ENCODE measurements around the gene UBE2L6.

The UBE2L6 gene

DNA sequence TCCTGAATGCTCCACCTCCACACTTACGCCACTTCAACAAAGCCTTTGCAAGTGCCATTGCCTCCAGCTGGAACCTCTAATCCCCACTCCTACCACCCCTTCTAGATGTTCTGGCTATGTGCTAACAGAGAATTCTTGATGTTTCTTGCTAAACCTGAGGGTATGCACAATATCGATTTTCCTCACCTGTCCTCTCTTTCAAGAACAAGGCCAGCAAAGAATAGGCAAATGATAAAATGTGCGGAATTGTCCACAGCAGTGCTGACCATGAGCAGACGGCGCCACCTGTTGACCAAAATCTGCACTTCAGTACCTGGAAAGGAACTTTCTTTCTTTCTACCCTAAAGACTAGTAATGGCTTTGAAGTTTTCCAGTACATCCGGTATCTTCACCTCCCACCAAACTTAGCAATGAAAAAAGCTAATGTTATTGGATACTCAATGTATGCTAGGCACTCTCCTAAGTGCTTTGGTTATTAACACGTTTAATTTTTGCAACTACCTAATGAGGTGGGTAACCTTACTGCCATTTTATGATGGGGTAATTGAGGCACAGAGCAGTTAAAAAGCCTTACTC is 40.3 kb downstream of the UBE2L6 start:
- peak; percentile 82 for DNase-seq

DNA sequence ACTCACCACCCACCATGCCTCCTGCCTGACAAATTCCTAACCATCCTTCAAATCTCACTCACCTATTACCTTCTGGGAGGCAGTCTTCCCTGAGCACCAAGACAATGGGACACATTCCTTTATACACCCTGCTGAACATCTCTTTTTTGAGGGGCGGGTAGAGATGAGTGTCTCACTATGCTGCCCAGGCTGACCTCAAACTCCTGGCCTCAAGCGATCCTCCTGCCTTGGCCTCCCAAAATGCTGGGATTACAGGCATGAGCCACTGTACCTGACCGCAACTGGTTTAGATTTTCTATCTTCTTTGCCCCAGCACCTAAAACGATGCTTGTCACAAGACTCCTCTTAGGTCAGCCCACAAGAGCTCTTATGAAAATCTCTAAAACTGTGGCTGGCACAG is 44.1 kb downstream of the UBE2L6 start:
- no peak for DNase-seq

DNA sequence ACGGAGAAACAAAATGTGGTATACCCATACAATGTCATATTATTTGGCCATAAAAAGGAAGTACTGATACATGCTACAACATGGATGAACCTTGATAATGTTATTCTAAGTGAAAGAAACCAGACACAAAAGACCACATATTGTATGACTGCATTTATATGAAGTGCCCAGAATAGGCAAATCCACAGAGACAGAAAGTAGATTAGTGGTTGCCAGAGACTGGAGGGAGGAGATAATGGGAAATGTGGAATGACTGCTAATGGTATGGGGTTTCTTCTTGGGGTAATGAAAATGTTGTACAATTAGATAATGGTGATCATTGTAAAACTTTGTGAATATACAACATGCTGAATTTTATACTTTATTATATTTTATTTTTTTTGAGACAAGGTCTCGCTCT is 46.4 kb downstream of the UBE2L6 start:
- no peak for DNase-seq

DNA sequence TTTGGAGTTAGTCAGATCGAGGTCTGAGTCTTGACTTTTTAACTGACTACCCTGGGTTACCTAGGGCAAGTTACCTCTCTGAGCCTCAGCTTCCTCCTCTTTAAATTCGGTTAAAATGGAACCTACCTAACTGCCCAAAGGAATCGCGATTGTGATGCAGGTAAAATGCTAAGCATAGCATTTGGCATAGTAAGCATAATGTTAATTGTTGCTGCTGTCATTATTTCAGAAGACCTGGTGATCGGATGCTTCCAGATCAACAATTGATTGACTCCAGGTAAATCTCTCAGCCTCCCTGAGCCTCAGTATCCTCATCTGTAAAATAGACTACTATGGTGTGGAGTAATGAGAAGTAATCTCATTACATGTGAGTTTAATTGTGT is 51.4 kb downstream of the UBE2L6 start:
- no peak for DNase-seq

DNA sequence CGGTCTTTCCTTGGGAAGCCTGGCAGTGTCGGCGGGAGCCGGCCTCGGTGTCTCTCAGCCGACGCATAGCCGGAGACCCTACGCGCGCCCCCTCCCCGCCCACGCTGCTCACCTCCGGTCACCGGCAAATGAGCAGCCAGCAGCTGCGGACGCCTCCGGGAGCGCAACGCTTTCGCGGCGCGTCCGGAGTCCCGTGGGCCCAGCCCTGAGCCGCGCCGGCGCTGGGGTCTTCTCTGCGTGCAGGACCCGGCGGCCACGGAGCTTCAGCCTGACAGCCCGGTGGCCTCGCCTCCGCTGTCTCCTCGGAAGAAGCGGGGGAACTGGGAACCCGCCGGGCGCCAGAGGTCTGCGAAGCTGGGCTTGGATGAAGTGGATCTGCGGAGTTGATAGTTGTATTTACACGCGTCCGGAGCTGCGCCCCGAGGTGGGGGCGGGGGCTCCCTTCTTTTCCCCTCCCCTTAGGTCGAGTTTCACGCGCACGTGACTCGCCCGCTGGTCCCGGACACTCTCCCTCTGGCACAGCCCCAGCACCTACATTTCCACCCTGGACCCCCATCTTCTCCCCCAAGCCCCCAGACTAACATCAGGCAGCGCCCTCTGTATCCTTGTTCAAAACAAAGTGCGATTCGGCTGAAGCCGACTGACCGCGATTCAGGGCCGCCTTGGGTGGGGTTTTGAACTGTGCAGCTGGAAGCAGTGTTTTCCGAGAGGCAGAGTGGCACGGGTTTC is 52.0 kb downstream of the UBE2L6 start, which contains the start of gene SLC43A1:
Gene SLC43A1 (minus strand): TSS at position 371 of the 729 bp plus-strand sequence. CDS start 1,591 bp downstream, outside the sequence.
- peak; percentile 46 for DNase-seq

DNA sequence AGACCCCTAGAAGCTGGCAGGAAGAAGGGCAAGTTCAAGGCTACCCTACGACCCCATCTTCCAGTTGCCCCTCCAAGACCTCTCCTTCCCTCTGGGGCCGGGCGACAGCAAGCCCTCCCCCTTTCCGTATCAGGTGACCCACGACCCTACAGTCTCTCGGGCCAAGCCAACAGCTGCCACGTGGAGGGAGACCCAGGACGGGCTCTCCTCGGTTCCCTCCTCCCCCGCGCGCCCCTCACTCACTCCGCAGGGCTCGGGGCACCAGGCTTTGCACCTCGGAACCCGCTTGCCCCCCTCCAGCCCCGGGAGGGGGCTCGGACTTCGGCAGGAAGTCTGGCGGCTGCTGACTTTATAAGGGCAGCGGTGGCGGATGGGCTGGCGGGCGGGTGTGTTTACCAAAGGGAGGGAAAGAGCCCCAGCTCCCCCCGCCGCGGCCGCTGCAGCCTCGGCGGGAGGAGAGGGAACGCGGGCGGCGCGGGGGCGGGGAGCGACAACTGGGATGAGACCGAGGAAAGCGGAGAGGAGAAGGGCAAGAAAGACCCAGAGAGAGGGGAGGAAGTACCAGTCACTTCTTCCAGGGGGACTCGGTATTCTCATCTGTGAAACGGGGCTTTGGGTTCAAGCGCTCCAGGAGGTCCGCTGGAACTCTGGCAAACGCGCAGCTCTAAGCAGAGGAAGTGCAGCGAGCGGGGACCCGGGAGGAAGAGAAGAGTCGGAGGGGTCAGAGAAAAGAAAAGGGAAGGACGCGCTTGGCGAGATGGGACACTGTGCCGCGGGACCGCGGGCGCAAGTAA is 52.7 kb downstream of the UBE2L6 start:
- DNase-seq: peak; percentile 67

DNA sequence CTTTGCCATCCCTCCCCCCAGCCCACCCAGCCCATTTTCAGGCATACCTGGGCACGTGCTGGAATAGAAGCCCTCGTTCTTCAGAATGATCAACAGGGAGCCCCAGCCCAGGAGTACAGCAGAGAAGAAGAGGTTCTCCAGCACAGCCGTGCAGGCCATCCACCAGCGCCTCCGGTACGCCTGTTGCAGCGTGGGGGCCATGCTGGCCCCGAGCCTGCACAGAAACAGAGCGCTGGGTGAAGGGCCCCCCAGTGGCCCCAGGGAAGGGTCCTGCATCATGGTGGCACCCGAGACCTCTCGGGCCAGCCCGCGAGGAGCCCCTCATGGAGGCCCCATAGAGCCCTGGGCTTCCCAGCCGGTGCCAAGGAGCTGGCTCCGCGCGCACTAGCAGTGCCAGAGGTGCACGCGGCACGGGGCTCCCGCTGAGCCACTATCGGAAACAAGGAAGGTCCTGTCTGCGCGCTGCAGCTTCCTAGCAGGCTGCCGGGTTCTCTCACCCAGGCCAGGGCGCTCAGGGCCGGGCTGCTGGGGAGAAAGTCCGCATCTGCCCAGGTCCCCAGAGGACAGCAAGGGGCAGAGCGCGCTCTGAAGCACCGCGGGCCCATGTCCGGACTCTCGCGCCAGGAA is 53.4 kb downstream of the UBE2L6 start:
- peak; percentile 49 for DNase-seq

DNA sequence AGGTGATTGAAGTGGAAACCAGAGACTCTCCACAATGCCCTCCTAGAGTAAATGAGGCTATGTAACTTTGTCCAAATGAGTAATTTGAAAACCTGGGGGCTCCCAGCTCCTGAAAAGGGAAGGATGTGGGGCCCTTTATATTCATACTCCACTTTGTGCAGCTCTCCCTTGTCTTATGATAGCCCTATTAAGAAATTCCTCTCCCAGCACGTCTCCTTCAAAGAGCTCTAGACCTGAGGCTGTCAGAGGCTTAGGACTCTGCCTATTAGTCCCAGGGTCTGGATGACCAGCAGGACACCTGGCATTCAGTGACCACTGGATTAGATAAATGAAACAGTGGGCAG is 54.0 kb downstream of the UBE2L6 start:
- no peak for DNase-seq

DNA sequence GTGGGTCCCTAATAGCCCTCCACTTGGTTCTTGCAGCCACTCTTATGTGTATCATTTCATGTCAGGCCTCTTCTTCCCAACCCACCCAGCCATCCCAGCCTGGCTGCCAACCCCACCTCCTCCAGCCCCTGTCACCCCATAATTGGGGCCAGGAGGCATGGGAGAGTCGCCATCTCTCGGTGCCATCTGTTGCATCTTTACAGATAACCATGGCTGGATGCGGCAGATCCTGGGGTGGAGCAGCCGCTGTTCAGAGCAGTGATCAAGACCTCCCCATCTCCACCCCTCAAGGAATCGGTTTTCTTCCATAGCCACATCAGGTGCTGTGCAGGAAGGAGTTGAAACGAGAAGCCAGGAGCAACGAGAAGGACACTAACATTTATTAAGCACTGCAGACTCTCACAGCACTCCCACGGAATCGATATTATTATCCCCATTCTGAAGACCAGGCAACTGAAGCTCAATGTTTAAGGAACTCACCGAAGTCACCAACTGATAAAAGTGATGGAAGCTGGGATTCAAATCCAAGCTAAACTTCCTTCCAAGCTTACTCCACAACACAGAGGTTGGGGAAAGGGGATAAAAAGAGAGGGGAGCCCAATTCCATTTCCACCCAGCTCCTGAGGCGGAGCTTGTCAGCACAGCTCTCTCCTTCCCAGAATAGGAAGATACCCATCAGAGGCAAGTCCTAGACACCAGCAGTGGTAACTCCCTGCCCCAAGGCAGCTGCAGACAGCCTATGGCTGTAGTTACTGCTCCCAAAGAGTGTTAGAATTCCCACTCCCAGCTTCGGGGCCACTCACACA is 54.6 kb downstream of the UBE2L6 start:
- no peak for DNase-seq

DNA sequence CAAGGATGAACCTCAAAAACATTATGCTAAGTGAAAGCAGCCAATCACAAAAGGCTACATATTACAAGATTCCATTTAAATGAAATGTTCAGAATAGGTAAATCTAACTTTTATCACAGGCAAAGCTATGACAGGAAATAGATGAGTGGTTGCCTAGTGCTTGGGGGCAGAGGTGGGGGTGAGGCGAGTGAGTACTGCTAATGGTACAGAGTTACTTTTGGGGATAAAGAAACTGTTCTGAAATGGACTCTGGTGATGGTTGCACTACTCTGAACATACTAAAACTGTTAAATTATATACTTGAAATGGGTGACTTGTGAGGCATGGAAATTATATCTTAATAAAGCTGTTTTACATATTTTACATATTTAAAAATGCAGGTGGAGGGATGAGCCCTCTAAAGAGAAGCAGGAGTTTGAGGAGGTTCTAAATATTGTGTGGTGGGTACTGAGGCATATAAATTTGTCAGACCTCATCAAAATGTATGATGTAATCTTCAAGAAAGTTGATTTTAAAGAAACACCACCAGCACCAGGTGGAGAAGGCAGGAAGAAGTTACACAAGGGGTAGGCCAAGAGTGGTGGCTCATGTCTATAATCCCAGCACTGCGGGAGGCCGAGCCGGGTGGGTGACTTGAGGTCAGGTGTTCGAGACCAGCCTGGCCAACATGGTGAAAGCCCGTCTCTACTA is 55.6 kb downstream of the UBE2L6 start:
- DNase-seq: peak; percentile 10

DNA sequence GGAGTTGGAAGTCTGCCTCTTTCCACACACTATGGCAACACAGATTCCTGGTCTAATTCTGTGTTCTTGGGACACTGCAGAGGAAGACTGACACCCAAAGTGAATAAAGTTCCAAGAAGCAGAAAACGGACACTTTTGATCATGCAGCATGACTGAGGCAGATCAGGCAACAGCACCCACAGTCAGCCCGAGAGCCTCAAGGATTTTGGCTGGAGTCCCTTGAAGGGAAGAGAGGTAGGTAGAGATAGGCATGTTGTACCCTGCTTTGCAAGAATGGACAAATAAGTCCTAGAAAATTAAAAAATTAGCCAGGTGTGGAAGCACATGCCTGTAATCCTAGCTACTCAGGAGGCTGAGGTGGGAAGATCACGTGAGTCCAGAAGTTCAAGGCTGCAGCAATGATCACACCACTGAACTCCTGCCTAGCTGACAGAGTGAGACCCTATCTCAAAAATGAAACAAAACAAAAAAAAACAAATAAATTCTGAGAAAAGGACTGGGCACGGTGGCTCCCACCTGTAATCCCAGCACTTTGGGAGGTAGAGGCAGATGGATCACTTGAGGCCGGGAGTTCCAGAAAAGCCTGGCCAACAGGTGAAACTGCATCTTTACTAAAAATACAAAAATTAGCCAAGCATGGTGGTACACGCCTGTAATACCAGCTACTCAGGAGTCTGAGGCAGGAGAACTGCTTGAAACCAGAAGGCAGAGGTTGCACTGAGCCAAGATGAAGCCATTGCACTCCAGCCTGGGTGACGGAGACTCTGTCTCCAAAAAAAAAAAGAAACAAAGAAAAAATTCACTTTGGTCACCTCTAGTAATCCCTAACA is 58.9 kb downstream of the UBE2L6 start:
- DNase-seq: no peak

DNA sequence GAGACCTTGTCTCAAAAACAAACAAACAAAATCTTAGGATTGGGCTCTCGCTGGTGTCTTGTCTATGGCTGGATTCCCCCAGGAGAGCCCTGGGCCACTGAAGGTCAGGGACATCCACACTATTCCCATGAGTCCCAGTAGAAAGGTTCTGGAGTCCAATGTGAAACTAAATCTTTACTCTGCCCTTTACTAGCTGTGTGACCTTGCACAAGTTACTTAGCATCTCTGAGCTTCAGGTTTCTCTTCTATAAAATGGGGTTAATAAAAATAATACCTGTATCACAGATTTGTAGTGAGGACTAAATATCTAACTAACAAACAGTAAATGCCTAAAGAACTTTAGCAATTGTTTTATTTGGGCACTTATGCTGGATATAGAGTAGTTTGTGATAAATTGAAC is 61.0 kb downstream of the UBE2L6 start:
- no peak for DNase-seq

DNA sequence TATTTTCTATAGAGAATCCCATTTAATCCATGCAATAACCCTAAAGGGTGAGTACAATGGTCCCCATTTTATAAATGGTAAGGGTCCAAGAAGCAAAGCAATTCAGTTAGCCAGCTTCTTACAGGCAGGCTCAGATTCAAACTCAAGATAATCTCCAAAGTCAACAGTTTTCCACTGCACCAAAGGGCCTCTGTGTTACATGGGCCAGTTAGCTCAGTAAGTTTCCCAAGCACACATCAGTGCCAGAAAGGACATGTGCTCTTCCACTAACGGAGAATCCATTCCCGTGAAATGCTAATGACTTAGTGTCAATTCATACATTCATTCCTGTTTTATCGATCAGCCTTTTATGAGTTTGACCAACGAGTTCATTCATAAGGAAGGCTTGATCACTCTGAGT is 63.0 kb downstream of the UBE2L6 start:
- DNase-seq: no peak

DNA sequence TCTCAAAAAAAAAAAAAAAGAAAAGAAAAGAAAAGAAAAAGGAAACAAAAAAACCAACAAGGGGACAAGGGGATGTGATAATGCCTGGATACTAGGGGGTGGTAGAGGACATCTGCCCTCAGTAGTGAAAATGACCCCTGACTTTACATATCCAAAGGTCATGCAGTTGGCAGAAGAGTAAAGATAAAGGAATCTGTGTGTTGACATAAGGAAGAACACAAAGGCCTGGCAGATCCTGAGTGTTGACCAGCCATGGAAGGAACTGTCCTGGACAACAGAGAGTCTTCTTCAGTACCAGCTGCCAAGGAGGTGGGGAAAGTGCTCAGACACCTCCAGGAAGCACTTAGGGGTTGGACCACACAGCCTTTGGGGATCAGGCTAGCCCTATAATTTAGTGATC is 64.6 kb downstream of the UBE2L6 start:
- no peak for DNase-seq

DNA sequence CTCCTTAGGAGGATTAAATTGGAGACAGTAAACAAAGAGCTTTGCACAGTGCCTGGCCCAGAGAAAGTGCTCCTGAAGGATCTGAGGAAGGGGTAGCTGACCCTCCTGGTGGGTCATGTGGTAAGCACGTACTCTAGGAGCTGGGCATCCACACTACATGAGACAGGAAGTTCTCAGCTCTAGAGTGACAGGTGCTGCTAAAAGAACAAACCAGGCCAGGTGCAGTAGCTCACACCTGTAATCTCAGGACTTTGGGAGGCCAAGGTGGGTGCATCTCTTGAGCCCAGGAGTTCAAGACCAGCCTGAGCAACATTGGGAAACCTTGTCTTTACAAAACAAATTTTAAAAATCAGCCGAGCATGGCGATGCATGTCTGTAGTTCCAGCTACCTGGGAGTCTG is 65.1 kb downstream of the UBE2L6 start:
- DNase-seq: no peak

DNA sequence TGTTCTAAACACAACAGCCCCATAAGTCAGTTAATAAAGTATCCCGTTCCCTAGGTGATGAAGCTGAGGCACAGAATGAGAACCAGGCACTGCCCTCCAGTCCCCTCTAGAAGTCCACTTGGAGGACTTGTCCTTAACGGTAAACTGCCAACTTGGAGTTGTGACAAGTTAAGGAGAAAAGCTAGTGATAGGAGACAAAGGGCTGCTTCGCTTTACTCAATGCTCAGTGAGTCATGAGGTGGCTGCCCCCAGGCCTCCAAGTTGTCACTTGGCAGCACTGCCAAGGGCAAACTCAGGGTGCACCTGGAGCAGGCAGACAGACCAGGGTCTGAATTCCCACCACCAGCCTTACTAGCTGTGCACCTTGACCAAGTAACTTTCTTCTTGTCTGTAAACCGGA is 65.5 kb downstream of the UBE2L6 start:
- no peak for DNase-seq
